SK-N-MC (cell line): ENCODE results near the gene NUDT3.

Experiments
- EZH2 ChIP-seq: fragments of 200-600 bp; sonication (generic); IDR thresholded peaks from one replicate; pipeline ENCODE4 v1.6.1; 2017; ENCODE audit warnings: antibody characterized with exemption
- FOXP2 ChIP-seq: optimal IDR thresholded peaks from 2 replicates; pipeline ENCODE3; 2011; ENCODE audit warnings: mild to moderate bottlenecking, moderate library complexity; ENCODE audit not compliant: insufficient read depth; ENCODE audit errors: extremely low read length, control extremely low read depth
- POLR2AphosphoS5 ChIP-seq: IDR thresholded peaks from 2 replicates; pipeline ENCODE4 v1.6.1; 2012; ENCODE audit warnings: mild to moderate bottlenecking, low read depth, low read length, borderline replicate concordance

- TF ChIP-seq EZH2 (no peak), POLR2AphosphoS5 (no peak), FOXP2 (no peak)
These were observed 132.9 kb downstream of the NUDT3 start for GRCh38 chr6:34259529-34260069.
